Measurements from ENCODE around the gene KIF2A.

KIF2A gene

DNA sequence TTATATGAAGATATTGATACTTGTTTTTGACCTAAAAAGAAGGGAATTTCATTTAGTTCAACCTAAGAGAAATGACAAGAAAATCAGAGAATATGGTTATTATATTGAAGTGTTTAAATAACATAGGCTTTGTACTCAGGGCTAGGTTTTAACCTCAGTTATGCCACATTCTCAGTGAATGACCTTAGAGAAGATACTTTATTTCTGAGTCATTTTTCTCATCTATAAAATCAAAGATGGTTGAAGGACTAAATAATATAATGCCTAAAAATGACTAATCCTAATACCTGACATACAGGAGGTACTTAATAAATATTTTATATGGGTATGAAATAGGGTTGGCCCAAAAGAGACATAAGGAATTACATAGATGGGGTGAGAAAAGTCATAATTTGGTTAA lies 65.4 kb downstream of the KIF2A start:
- Histone ChIP-seq H3K27me3 (ENCODE audit: control insufficient read depth, insufficient read depth, low read length, poor library complexity, severe bottlenecking) (no peaks in the 10 kb centered on the region), H3K27ac (ENCODE audit: insufficient read depth, low read depth, low read length, poor library complexity, severe bottlenecking) (no peak overlapping the region), H3K4me1 (ENCODE audit: control insufficient read depth, insufficient read depth, low read length) (no peaks in the 10 kb centered on the region), H3K9me3 (ENCODE audit: control insufficient read depth, low read length) (no peaks in the 10 kb centered on the region), H3K36me3 (ENCODE audit: control insufficient read depth, insufficient read depth, low read length) (peaks cover 19% of the 10 kb centered on the region), H3K4me3 (ENCODE audit: insufficient read depth, low read depth, low read length) (no peak overlapping the region)

DNA sequence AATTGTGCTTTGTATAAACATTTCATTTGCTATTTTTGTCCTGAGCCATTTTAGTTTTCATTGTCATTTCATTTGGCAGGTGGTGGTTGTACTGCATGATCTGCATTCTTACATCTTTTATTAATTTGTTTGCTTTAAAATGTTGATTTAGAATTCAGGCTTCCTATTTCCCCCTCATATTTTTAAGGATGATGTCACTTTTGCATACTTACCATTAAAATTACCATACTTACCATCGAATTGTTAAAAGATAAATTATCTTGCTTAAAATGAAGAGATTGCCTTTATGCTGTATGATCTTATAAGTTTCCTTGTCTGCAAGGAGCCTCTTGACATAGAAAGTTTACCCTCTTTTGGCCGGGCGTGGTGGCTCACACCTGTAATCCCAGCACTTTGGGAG lies 66.6 kb downstream of the KIF2A start:
- Histone ChIP-seq H3K4me1 (ENCODE audit: control insufficient read depth, insufficient read depth, low read length) (no peaks in the 10 kb centered on the region), H3K27ac (ENCODE audit: insufficient read depth, low read depth, low read length, poor library complexity, severe bottlenecking) (no peak overlapping the region), H3K9me3 (ENCODE audit: control insufficient read depth, low read length) (no peaks in the 10 kb centered on the region), H3K4me3 (ENCODE audit: insufficient read depth, low read depth, low read length) (no peak overlapping the region), H3K36me3 (ENCODE audit: control insufficient read depth, insufficient read depth, low read length) (peaks cover 19% of the 10 kb centered on the region), H3K27me3 (ENCODE audit: control insufficient read depth, insufficient read depth, low read length, poor library complexity, severe bottlenecking) (no peaks in the 10 kb centered on the region)
- WGBS, 2 experiments, result 95 to 98% methylated on average over 2 to 3 of the region's 3 CpGs

DNA sequence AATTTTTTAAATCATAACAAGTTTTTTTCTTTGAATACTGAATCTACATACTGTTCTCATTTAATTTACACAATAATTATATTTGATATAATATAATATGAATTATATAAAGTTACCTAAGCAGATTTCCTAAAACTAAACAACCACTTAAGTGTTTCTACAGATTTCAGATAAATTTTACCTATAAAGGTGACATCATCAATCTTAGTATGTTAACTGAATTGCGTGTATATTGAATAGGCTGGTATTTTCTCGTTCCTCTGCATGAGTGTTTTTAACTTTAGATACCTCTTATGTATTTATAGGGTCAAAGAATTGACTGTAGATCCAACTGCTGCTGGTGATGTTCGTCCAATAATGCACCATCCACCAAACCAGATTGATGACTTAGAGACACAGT lies 67.4 kb downstream of the KIF2A start:
- 93% methylated on average over 3 of the region's 3 CpGs; no CpG with 5 or more reads in 1 of the 2 experiments for WGBS, 2 experiments
- H3K27ac ChIP-seq (ENCODE audit: insufficient read depth, low read depth, low read length, poor library complexity, severe bottlenecking), result no peak overlapping the region
- H3K4me1 ChIP-seq (ENCODE audit: control insufficient read depth, insufficient read depth, low read length), result no peaks in the 10 kb centered on the region
- no peaks in the 10 kb centered on the region for H3K9me3 ChIP-seq (ENCODE audit: control insufficient read depth, low read length)
- H3K36me3 ChIP-seq (ENCODE audit: control insufficient read depth, insufficient read depth, low read length), result peaks cover 27% of the 10 kb centered on the region
- H3K27me3 ChIP-seq (ENCODE audit: control insufficient read depth, insufficient read depth, low read length, poor library complexity, severe bottlenecking), result no peaks in the 10 kb centered on the region
- no peak overlapping the region for H3K4me3 ChIP-seq (ENCODE audit: insufficient read depth, low read depth, low read length)

DNA sequence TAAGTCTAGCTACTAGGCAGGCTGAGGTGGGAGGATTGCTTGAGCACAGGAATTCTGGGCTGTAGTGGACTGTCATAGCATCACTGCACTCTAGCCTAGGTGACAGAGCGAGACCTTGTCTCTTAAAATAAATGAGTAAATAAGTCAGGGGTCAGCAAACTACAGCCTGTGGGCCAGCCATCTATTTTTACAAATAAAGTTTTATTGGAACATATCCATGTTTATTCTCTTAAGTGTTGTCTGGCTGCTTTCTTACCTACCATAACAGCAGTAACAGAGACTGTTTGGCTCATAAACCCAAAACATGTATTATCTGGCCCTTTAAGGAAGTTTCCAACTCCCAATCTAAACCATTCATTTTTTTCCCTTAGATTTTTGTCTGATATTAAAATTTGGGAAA lies 68.1 kb downstream of the KIF2A start:
- no peak overlapping the region for H3K27ac ChIP-seq (ENCODE audit: insufficient read depth, low read depth, low read length, poor library complexity, severe bottlenecking)
- H3K27me3 ChIP-seq (ENCODE audit: control insufficient read depth, insufficient read depth, low read length, poor library complexity, severe bottlenecking), result no peaks in the 10 kb centered on the region
- H3K9me3 ChIP-seq (ENCODE audit: control insufficient read depth, low read length), result no peaks in the 10 kb centered on the region
- H3K4me3 ChIP-seq (ENCODE audit: insufficient read depth, low read depth, low read length), result no peak overlapping the region
- no peaks in the 10 kb centered on the region for H3K4me1 ChIP-seq (ENCODE audit: control insufficient read depth, insufficient read depth, low read length)
- 83 to 95% methylated on average over 1 of the region's 1 CpG for WGBS, 2 experiments
- H3K36me3 ChIP-seq (ENCODE audit: control insufficient read depth, insufficient read depth, low read length), result peaks cover 34% of the 10 kb centered on the region

DNA sequence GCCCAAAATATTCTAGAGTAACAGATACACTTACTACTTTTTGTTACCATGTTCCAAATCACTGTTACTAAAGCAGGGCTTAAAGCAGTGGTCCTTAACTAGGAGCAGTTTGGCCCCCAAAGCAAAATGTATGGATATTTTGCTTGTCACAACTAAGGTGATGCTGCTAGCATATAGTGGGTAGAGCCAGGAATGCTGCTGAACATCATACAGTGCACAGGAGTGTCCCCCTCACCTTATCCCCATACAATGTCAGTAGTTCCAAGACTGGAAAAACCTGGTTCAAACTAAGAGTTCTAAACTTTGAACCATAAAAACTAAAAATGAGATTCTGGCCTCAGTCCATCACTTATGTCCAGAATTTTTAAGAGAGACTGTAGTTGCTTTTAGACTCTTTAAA lies 69.6 kb downstream of the KIF2A start:
- Histone ChIP-seq H3K4me3 (ENCODE audit: insufficient read depth, low read depth, low read length) (no peak overlapping the region), H3K27me3 (ENCODE audit: control insufficient read depth, insufficient read depth, low read length, poor library complexity, severe bottlenecking) (no peaks in the 10 kb centered on the region), H3K36me3 (ENCODE audit: control insufficient read depth, insufficient read depth, low read length) (peaks cover 41% of the 10 kb centered on the region), H3K27ac (ENCODE audit: insufficient read depth, low read depth, low read length, poor library complexity, severe bottlenecking) (no peak overlapping the region), H3K4me1 (ENCODE audit: control insufficient read depth, insufficient read depth, low read length) (no peaks in the 10 kb centered on the region), H3K9me3 (ENCODE audit: control insufficient read depth, low read length) (no peaks in the 10 kb centered on the region)

DNA sequence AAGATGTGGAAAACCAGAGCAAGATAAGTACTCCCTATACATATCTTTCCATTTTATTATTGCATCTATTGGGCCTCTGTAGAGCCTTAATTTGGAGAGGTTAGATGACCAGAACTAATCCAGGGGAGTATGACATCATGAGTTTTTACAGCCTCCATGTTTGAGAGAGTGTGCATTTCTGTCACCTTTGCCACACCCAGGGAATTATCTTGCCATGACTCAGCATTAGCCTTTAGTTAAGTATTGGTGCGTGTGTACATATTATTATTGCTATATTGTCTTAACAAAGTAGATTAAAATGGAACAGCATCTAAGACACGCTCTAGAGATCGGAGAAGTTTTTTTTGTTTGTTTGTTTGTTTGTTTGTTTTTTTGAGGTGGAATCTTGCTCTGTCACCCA lies 70.1 kb downstream of the KIF2A start:
- Histone ChIP-seq H3K27me3 (ENCODE audit: control insufficient read depth, insufficient read depth, low read length, poor library complexity, severe bottlenecking) (no peaks in the 10 kb centered on the region), H3K9me3 (ENCODE audit: control insufficient read depth, low read length) (no peaks in the 10 kb centered on the region), H3K27ac (ENCODE audit: insufficient read depth, low read depth, low read length, poor library complexity, severe bottlenecking) (no peak overlapping the region), H3K36me3 (ENCODE audit: control insufficient read depth, insufficient read depth, low read length) (peaks cover 41% of the 10 kb centered on the region), H3K4me1 (ENCODE audit: control insufficient read depth, insufficient read depth, low read length) (no peaks in the 10 kb centered on the region), H3K4me3 (ENCODE audit: insufficient read depth, low read depth, low read length) (no peak overlapping the region)
- WGBS, 2 experiments, result 91% methylated on average over 2 to 3 of the region's 3 CpGs

DNA sequence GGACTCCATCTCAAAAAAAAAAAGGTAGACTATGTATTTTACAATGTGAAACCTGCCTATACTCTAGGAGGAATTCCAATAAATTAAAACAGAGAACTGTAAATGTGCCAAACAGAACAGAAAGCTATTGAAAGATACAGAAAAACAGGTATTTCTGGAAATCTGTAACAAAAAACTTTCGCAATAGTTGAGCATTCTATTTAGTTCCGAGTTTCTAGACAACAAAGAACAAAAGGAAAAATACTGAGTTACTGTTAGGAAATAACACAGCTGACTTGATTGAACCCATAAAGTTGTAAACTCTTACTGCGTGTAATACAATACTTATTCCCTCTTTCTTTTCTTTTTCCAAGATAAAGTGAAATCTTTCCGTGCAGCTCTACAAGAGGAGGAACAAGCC lies 79.1 kb downstream of the KIF2A start:
- Histone ChIP-seq H3K27ac (ENCODE audit: insufficient read depth, low read depth, low read length, poor library complexity, severe bottlenecking) (no peak overlapping the region), H3K9me3 (ENCODE audit: control insufficient read depth, low read length) (no peaks in the 10 kb centered on the region), H3K4me1 (ENCODE audit: control insufficient read depth, insufficient read depth, low read length) (no peaks in the 10 kb centered on the region), H3K27me3 (ENCODE audit: control insufficient read depth, insufficient read depth, low read length, poor library complexity, severe bottlenecking) (no peaks in the 10 kb centered on the region), H3K36me3 (ENCODE audit: control insufficient read depth, insufficient read depth, low read length) (peaks cover 42% of the 10 kb centered on the region), H3K4me3 (ENCODE audit: insufficient read depth, low read depth, low read length) (no peak overlapping the region)
- 98% methylated on average over 4 of the region's 4 CpGs for WGBS, 2 experiments

DNA sequence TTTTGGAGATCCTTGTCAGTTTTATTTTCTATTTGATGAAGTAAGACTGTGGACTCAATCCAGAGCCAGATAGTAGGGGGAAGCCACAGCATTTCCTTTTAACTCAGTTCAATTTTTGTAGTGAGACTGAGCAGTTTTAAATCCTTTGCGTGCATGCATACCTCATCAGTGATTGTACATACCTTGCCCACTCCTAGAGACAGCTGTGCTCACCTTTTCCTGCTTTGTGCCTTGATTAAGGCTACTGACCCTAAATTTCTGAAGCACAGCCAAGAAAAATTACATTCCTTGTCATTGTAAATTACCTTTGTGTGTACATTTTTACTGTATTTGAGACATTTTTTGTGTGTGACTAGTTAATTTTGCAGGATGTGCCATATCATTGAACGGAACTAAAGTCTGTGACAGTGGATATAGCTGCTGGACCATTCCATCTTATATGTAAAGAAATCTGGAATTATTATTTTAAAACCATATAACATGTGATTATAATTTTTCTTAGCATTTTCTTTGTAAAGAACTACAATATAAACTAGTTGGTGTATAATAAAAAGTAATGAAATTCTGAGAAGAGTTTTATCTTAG lies 79.9 kb downstream of the KIF2A start:
- H3K4me1 ChIP-seq (ENCODE audit: control insufficient read depth, insufficient read depth, low read length), result no peaks in the 10 kb centered on the region
- no peaks in the 10 kb centered on the region for H3K9me3 ChIP-seq (ENCODE audit: control insufficient read depth, low read length)
- H3K36me3 ChIP-seq (ENCODE audit: control insufficient read depth, insufficient read depth, low read length), result peaks cover 42% of the 10 kb centered on the region
- 88 to 92% methylated on average over 1 to 2 of the region's 2 CpGs for WGBS, 2 experiments
- no peaks in the 10 kb centered on the region for H3K27me3 ChIP-seq (ENCODE audit: control insufficient read depth, insufficient read depth, low read length, poor library complexity, severe bottlenecking)
- no peak overlapping the region for H3K4me3 ChIP-seq (ENCODE audit: insufficient read depth, low read depth, low read length)
- H3K27ac ChIP-seq (ENCODE audit: insufficient read depth, low read depth, low read length, poor library complexity, severe bottlenecking), result no peak overlapping the region

DNA sequence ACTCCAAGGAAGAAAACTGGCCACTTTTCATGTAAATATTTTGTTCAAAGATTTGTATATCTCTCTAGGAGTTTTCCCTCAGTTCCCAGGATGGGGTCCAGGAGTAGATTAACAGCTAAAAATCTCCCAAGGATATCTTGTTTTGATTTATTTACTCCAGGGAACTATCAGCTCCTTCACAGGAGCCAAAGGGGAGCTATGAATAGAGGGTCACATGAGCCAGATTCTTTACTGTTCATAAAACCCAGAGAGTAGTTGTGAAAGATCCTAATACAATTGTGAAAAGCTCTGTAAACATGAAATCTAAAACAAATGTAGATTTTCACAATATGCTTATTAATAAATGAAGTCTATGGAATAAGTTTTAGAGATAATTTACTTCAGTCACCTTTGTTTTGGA lies 80.8 kb downstream of the KIF2A start:
- Histone ChIP-seq H3K27me3 (ENCODE audit: control insufficient read depth, insufficient read depth, low read length, poor library complexity, severe bottlenecking) (no peaks in the 10 kb centered on the region), H3K4me3 (ENCODE audit: insufficient read depth, low read depth, low read length) (no peak overlapping the region), H3K4me1 (ENCODE audit: control insufficient read depth, insufficient read depth, low read length) (no peaks in the 10 kb centered on the region), H3K27ac (ENCODE audit: insufficient read depth, low read depth, low read length, poor library complexity, severe bottlenecking) (no peak overlapping the region), H3K9me3 (ENCODE audit: control insufficient read depth, low read length) (no peaks in the 10 kb centered on the region), H3K36me3 (ENCODE audit: control insufficient read depth, insufficient read depth, low read length) (peaks cover 42% of the 10 kb centered on the region)

DNA sequence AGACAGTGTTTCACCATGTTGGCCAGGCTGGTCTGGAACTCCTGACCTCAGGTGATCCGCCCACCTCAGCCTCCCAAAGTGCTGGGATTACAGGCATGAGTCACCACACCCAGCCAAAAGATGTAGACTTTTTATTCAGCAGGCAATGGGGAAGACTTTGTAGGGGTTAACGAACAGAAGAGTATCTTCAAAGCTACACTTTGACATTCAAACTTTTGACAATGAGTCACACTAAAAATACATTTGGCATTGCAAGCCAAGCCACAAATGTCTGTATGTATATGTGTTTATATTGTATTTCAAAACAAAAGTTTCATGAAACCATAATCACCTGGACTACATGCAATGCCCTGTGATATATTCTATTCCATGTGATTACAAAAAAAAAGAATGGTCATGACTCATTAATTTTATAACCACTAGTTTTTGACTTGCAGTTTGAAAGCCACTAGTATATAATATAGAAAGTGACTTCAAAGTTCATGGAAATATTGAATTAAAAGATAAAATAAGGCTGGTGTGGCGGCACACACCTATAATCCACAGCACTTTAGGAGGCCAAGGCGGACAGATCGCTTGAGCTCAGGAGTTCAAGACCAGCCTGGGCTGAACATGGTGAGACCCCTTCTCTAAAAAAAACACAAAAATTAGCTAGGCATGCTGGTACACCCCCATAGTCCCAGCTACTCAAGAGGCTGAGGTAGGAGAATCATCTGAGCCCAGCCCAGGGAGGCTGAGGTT lies 89.4 kb downstream of the KIF2A start:
- H3K36me3 ChIP-seq (ENCODE audit: control insufficient read depth, insufficient read depth, low read length), result peaks cover 4% of the 10 kb centered on the region
- H3K4me3 ChIP-seq (ENCODE audit: insufficient read depth, low read depth, low read length), result no peak overlapping the region
- no peaks in the 10 kb centered on the region for H3K27me3 ChIP-seq (ENCODE audit: control insufficient read depth, insufficient read depth, low read length, poor library complexity, severe bottlenecking)
- no peaks in the 10 kb centered on the region for H3K9me3 ChIP-seq (ENCODE audit: control insufficient read depth, low read length)
- no peaks in the 10 kb centered on the region for H3K4me1 ChIP-seq (ENCODE audit: control insufficient read depth, insufficient read depth, low read length)
- H3K27ac ChIP-seq (ENCODE audit: insufficient read depth, low read depth, low read length, poor library complexity, severe bottlenecking), result no peak overlapping the region
- WGBS, 2 experiments, result 94 to 98% methylated on average over 4 to 5 of the region's 5 CpGs
